ENCODE data around the gene GMEB1.

Gene GMEB1, protein sequence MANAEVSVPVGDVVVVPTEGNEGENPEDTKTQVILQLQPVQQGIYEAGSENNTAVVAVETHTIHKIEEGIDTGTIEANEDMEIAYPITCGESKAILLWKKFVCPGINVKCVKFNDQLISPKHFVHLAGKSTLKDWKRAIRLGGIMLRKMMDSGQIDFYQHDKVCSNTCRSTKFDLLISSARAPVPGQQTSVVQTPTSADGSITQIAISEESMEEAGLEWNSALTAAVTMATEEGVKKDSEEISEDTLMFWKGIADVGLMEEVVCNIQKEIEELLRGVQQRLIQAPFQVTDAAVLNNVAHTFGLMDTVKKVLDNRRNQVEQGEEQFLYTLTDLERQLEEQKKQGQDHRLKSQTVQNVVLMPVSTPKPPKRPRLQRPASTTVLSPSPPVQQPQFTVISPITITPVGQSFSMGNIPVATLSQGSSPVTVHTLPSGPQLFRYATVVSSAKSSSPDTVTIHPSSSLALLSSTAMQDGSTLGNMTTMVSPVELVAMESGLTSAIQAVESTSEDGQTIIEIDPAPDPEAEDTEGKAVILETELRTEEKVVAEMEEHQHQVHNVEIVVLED

DNA sequence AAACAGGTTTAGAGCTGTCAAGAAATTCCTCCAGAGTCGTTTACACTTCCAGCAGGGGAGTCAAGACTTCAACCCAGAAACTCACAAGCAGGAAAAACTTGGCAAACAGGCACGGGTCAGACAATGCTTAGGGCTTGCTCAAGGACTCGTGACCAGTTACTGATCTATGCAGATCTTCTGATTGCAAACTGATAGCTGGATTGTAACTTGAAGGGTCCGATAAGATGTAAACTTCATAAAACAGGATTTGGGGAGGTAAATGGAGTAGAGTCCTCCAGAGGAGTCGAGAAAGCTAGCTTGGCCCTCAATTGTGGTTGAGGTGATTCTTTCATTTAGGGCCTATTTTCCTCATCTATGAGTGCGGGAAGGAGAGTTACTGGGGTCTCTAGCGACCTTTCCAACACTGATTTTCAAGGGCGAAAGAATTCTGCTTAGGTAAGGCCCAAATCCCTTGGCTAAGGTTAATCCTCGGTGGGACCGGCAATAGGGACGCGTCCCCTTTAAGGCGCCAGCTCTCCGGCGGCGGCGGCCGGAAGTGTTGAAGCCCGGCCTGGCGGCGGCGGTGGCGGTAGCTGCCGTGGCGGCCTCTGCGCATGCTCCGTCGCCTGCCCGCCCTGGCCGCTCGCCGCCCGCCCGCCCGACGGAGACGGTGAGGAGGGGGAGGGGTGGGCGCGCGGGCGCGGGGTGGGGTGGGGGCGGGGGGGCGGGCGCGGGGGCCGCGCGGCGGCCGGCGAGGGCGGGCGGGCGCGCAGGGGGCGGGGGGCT, at the start of gene GMEB1:
Gene GMEB1 (plus strand): TSS at position 594 of the 765 bp plus-strand sequence. CDS start 14,829 bp downstream, outside the sequence.
- H3K27ac ChIP-seq = peak within 1 kb of the TSS; percentile 99
- TF ChIP-seq CTCF (IDR thresholded peaks at IDR 0.05) = no peak
- TF ChIP-seq ZFX (IDR thresholded peaks at IDR 0.05; ENCODE audit: borderline replicate concordance) = no peak

- no peak overlapping the region for H3K27ac ChIP-seq
- TF ChIP-seq ZFX (IDR thresholded peaks at IDR 0.05; ENCODE audit: borderline replicate concordance) (no peak), CTCF (IDR thresholded peaks at IDR 0.05) (no peak)
Observed at GRCh38 chr1:28631713-28632112, 36.9 kb upstream of the GMEB1 start.

DNA sequence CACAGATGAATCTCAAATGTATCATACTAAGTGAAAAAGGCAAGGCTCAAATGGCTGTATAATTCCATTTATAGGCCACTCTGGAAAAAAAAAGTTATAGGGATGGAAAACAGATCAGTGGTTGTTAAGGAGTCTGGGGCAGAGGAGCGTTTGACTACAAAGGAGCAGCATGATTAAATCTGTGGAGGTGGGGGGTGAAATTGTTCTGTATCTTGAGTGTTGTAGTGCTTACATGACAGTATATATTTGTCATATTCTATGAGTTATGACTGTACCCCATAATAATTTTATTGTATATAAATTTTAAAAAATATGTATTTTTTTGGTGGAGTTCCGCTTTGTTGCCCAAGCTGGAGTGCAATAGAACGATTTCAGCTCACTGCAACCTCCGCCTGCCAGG, 36.0 kb upstream of the GMEB1 start:
- TF ChIP-seq ZFX (IDR thresholded peaks at IDR 0.05; ENCODE audit: borderline replicate concordance) (no peak), CTCF (IDR thresholded peaks at IDR 0.05) (no peak)
- H3K27ac ChIP-seq = no peak overlapping the region

GRCh38 chr1:28640766-28641165, 27.8 kb upstream of the GMEB1 start:
- no peak overlapping the region for H3K27ac ChIP-seq
- TF ChIP-seq ZFX (IDR thresholded peaks at IDR 0.05; ENCODE audit: borderline replicate concordance) (no peak), CTCF (IDR thresholded peaks at IDR 0.05) (no peak; the same call in none of the 2 replicates)

DNA sequence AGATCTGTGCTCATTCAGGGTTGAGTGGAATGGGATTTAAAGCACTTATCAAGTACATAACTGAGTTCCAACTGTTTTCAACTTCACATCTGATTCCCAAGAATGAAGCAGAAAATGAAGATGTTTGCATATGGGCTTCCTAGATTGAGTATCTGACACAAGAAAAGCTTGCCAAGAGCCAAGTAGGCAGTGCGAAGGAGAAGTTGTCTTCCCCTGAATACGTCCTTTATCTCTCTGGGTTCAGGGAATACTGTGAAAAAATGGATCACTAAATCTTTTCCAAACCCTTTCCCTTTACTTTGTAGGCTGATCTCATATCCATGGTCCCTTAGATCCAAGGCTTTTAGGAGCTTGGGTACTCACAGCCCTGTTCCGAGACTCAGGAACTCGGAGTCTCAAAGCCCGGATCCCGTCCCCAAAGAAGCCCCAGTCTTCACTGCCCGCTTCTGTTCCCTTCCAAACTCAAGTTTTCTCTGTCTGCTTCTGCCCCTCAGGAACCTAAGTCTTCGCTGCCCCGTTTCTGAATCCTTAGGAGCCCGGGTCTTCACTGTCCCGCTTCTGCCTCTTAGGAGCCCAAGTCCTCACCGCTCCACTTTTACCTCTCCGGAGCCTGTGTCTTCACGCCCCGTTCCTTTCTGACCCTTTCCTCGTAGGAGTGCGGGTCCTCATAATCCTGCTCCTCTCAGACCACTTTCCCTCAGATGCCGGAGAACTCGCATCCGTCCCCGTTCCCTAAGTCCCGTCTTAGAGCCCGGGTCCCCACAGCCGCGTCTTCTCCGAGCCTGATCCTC, 26.3 kb upstream of the GMEB1 start:
- no peak for TF ChIP-seq CTCF (IDR thresholded peaks at IDR 0.05)
- TF ChIP-seq ZFX (IDR thresholded peaks at IDR 0.05; ENCODE audit: borderline replicate concordance) = no peak
- peak overlapping the region; percentile 100 for H3K27ac ChIP-seq

DNA sequence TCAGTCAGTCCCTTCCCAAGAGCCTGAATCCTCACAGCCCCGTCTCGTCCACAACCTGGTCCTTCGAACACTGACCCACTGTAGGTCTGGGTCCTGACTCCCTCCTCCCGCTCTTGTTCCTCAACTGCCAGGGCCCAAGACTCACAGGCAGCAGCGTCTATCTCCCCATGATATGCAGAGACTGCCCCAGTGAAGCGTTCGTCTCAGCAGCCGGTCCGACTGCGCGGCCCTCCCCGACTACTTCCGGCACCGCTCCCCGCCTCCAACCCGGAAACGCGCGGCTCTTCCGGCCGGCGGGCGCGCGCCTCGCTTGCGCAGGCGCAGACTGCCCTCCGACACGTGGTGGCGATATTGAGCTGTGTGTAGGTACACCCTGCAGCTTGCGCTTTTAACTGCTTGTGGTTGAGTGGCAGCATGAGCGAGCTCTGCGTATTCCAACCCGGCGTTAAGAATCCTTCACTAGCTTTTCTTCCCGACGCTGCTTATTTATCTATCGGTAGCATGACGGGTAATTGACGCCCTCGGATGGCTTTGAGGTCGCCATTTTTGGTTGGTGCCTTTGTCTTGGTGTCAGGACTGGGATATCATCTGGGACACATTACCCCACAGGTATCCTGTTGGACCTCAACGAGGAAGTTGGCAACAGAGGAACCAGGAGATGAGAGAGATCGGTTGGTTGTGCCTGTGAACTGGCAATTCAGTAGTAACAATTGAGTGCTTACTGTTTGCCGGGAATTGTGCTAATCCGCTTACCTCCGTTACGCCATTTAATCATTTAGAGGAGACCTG, 25.5 kb upstream of the GMEB1 start, which contains the start of gene TAF12:
Gene TAF12 (minus strand): TSS at position 221 of the 789 bp plus-strand sequence. CDS start 20,986 bp downstream, outside the sequence.
- TF ChIP-seq CTCF (IDR thresholded peaks at IDR 0.05) (peak; percentile 64), ZFX (IDR thresholded peaks at IDR 0.05; ENCODE audit: borderline replicate concordance) (no peak)
- H3K27ac ChIP-seq = peak within 1 kb of the TSS; percentile 100
